Memory B cell (primary cell): ENCODE results near the gene SEMA4C.

ENCODE experiments used
- ATAC-seq: fragments of 150-1000 bp; cut with Tn5 transposase; 2 replicates; pipeline ENCODE4 v1.10.0; 2021; ENCODE audit warnings: low read depth, mild to moderate bottlenecking, moderate library complexity
- DNase-seq, 2 donors: peaks; one replicate each; pipeline ENCODE4 v3.0.0; 2022; ENCODE audit warnings: low spot score in 2 of 2
- H3K27ac Mint-ChIP-seq: one replicate; pipeline ENCODE4 v1.8.0; 2022; ENCODE audit warnings: mild to moderate bottlenecking, moderate library complexity, mixed read lengths
- H3K27me3 Mint-ChIP-seq: one replicate; pipeline ENCODE4 v1.8.0; 2022; ENCODE audit warnings: mixed read lengths
- H3K36me3 Mint-ChIP-seq: one replicate; pipeline ENCODE4 v1.8.0; 2022; ENCODE audit warnings: mild to moderate bottlenecking, mixed read lengths
- H3K4me1 Mint-ChIP-seq: one replicate; pipeline ENCODE4 v1.8.0; 2022; ENCODE audit warnings: mixed read lengths
- H3K4me3 Mint-ChIP-seq: one replicate; pipeline ENCODE4 v1.8.0; 2022; ENCODE audit warnings: mild to moderate bottlenecking, moderate library complexity, mixed read lengths
- H3K9me3 Mint-ChIP-seq: one replicate; pipeline ENCODE4 v1.8.0; 2022; ENCODE audit warnings: mixed read lengths

SEMA4C gene

GRCh38 chr2:96907115-96908041 lies 37.5 kb upstream of the SEMA4C start:
- no peak overlapping the region for H3K27ac Mint-ChIP-seq
- no peak for DNase-seq
- peaks cover 4% of the 10 kb centered on the region for H3K4me1 Mint-ChIP-seq
- H3K4me3 Mint-ChIP-seq: no peak overlapping the region
- no peak for ATAC-seq
- H3K27me3 Mint-ChIP-seq: peaks cover 2% of the 10 kb centered on the region
- H3K36me3 Mint-ChIP-seq: no peaks in the 10 kb centered on the region
- no peaks in the 10 kb centered on the region for H3K9me3 Mint-ChIP-seq

DNA sequence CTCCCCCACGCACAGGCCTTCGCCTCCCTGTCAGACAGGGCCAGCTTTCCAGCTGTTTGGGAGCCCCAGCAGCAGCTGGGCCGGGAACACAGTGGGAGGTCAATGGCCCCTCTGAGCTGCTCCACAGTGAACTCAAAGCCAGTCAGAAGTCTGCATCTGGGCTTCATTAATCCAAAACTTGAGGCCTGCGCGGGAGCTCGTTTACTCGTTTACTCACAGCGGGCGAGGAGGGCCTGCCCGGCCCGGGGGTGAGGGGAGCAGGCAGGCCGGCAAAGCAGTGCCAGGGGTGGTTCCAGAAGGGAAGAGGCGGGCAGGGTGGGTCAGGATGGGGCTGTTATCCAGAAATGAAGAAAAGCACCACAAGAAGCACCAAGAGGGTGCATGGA lies 36.8 kb upstream of the SEMA4C start:
- ATAC-seq (no peak), DNase-seq (no peak)
- Mint-ChIP-seq H3K27ac (no peak overlapping the region), H3K27me3 (peaks cover 2% of the 10 kb centered on the region), H3K9me3 (no peaks in the 10 kb centered on the region), H3K36me3 (no peaks in the 10 kb centered on the region), H3K4me3 (no peak overlapping the region), H3K4me1 (peaks cover 4% of the 10 kb centered on the region)

GRCh38 chr2:96903815-96904214 lies 33.9 kb upstream of the SEMA4C start:
- DNase-seq (no peak), ATAC-seq (peak; percentile 70)
- Mint-ChIP-seq H3K4me3 (no peak overlapping the region), H3K4me1 (peaks cover 4% of the 10 kb centered on the region), H3K27me3 (no peaks in the 10 kb centered on the region), H3K36me3 (no peaks in the 10 kb centered on the region), H3K27ac (no peak overlapping the region), H3K9me3 (no peaks in the 10 kb centered on the region)

- Mint-ChIP-seq H3K27me3 (no peaks in the 10 kb centered on the region), H3K9me3 (no peaks in the 10 kb centered on the region), H3K4me3 (no peak overlapping the region), H3K4me1 (peaks cover 4% of the 10 kb centered on the region), H3K36me3 (no peaks in the 10 kb centered on the region), H3K27ac (no peak overlapping the region)
- no peak for DNase-seq
- ATAC-seq: no peak
These were observed 33.4 kb upstream of the SEMA4C start for GRCh38 chr2:96903318-96903717.

DNA sequence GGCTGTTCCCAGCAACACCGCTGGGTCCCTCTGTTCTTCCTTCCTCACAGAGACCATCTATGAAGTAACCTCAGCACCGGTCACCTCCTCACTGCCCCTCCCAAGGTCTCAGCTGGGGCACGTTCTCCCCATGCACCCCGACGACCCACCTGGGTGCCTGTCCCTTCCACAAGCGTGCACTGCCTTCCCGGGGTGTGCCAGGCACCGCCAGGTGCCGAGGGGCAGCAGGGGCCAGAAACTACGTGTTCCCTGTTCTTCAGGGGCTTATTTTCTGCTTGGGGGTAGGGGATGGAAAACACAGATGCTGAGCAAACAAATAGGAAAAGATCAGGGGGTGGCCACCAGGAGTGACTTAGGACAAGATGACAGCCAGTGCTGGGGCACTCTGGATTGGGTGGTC lies 30.4 kb upstream of the SEMA4C start:
- Mint-ChIP-seq H3K27me3 (no peaks in the 10 kb centered on the region), H3K4me1 (peaks cover 4% of the 10 kb centered on the region), H3K36me3 (no peaks in the 10 kb centered on the region), H3K9me3 (no peaks in the 10 kb centered on the region), H3K4me3 (no peak overlapping the region), H3K27ac (no peak overlapping the region)
- ATAC-seq (no peak), DNase-seq (no peak)

GRCh38 chr2:96899413-96899741 lies 29.5 kb upstream of the SEMA4C start:
- no peaks in the 10 kb centered on the region for H3K36me3 Mint-ChIP-seq
- H3K4me3 Mint-ChIP-seq: no peak overlapping the region
- H3K27ac Mint-ChIP-seq: no peak overlapping the region
- no peaks in the 10 kb centered on the region for H3K9me3 Mint-ChIP-seq
- ATAC-seq (no peak), DNase-seq (no peak)
- H3K4me1 Mint-ChIP-seq: peaks cover 8% of the 10 kb centered on the region
- no peaks in the 10 kb centered on the region for H3K27me3 Mint-ChIP-seq

GRCh38 chr2:96898641-96899412 lies 28.9 kb upstream of the SEMA4C start:
- ATAC-seq (no peak), DNase-seq (no peak)
- Mint-ChIP-seq H3K27ac (no peak overlapping the region), H3K27me3 (no peaks in the 10 kb centered on the region), H3K4me1 (peaks cover 5% of the 10 kb centered on the region), H3K4me3 (no peak overlapping the region), H3K9me3 (no peaks in the 10 kb centered on the region), H3K36me3 (no peaks in the 10 kb centered on the region)

DNA sequence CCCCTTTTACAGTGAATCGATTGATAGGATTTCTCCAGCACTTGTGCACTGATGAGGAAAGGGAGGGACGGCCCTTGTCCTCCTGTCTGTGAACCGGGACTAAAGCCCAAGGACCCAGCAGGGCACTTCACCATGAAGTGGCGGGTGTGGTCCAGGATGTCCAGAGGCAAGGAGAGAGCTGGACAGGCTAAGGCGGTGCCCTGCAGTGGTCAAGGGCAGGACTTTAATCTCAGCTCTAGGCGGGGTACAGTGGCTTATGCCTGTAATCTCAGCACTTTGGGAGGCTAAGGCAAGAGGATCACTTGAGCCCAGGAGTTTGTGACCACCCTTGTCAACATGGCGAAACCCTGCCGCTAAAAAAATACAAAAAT lies 28.2 kb upstream of the SEMA4C start:
- H3K9me3 Mint-ChIP-seq: no peaks in the 10 kb centered on the region
- H3K27me3 Mint-ChIP-seq: no peaks in the 10 kb centered on the region
- H3K27ac Mint-ChIP-seq: no peak overlapping the region
- peaks cover 4% of the 10 kb centered on the region for H3K4me1 Mint-ChIP-seq
- DNase-seq: no peak
- no peak for ATAC-seq
- H3K4me3 Mint-ChIP-seq: no peak overlapping the region
- no peaks in the 10 kb centered on the region for H3K36me3 Mint-ChIP-seq

- H3K9me3 Mint-ChIP-seq: no peaks in the 10 kb centered on the region
- H3K4me3 Mint-ChIP-seq: no peak overlapping the region
- ATAC-seq (no peak), DNase-seq (no peak)
- H3K4me1 Mint-ChIP-seq: peaks cover 4% of the 10 kb centered on the region
- H3K27me3 Mint-ChIP-seq: no peaks in the 10 kb centered on the region
- no peaks in the 10 kb centered on the region for H3K36me3 Mint-ChIP-seq
- H3K27ac Mint-ChIP-seq: no peak overlapping the region
These were observed 27.7 kb upstream of the SEMA4C start for GRCh38 chr2:96897491-96898134.

DNA sequence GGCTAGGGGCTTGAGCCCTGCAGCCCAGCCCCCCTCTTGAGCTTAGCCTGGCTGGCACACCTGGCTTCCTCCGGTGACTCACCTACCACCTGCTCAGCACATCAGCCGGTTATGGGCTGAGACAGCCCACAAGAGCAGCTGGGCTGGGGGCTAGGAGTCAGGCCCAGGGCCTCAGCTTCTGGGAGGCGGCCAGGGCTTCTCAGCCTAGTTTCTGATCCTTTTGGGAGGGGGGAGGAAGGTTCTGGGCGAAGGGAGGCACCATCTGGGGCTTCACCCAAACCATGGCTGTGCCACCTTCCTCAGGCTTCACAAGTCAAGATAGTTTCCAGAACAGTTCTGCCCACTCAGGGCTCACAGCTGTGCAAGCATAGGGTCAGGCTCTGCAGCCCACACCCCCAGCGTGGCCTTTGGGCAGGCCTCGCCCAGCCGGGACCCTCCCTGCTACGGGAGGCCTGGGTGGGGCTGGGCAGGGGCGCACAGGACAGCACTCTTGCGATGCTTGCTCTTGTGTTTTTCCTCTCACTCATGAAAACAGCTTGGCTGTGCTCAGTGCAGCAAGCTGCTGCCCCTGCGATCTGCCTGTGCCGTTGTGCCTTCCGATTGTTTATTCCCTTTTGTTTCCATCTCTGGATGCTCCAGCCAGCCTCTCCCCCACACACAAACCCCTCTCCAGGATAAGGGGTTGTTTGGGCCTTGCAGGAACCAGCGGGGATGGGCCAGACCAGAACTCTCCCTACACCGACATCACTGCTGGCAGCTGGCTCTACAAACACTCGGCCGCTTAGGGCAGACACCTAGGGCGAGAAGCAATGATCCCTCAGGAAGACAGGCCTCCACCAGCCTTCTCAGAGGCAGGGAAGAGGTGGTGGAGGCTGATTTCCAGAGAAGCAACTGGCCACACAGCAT lies 26.1 kb upstream of the SEMA4C start:
- Mint-ChIP-seq H3K4me3 (no peak overlapping the region), H3K27ac (no peak overlapping the region)

DNA sequence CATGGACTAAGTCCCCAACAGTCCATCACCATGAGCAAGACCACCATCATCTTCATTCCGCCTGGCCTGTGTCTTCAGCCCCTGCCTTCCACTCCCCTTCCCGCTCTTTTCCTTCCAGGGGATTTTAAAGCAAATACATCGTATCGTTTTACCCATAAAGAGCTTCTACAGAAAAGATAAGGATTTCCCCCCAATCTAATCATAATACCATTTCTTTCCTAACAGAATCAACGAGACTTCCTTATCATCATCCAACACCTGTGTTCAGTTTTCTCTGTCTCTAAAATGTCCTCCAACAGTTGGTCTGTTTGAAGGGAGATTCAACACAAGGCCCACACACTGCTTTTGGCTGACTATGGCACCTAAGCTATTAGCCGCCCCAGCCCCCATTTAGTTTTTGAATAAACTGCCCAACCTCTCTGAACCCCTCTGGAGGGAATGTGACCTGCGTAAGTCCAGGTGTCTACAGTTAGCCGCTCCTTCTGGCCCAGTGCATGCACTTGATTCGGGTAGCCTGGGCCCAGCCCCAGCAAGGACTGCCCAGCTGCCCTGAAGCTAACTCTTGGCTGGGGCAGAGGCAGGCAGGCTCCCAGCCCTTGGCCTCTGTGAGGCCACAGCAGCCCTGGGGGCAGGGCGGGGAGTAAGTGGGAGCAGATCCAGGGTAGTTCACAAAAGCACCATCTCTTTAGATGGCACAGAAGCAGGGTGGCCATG lies 25.3 kb upstream of the SEMA4C start:
- DNase-seq (no peak), ATAC-seq (no peak)
- peaks cover 8% of the 10 kb centered on the region for H3K4me1 Mint-ChIP-seq
- H3K27ac Mint-ChIP-seq: no peak overlapping the region
- H3K27me3 Mint-ChIP-seq: no peaks in the 10 kb centered on the region
- H3K36me3 Mint-ChIP-seq: no peaks in the 10 kb centered on the region
- no peaks in the 10 kb centered on the region for H3K9me3 Mint-ChIP-seq
- no peak overlapping the region for H3K4me3 Mint-ChIP-seq

More for the DNA sequence above, 26.1 kb upstream of the SEMA4C start:
- peaks cover 8% of the 10 kb centered on the region for H3K4me1 Mint-ChIP-seq
- DNase-seq (no peak), ATAC-seq (no peak)
- H3K36me3 Mint-ChIP-seq: no peaks in the 10 kb centered on the region
- no peaks in the 10 kb centered on the region for H3K27me3 Mint-ChIP-seq
- H3K9me3 Mint-ChIP-seq: no peaks in the 10 kb centered on the region

GRCh38 chr2:96894151-96894531 lies 24.3 kb upstream of the SEMA4C start:
- DNase-seq (no peak), ATAC-seq (no peak)
- peaks cover 8% of the 10 kb centered on the region for H3K4me1 Mint-ChIP-seq
- no peak overlapping the region for H3K27ac Mint-ChIP-seq
- no peaks in the 10 kb centered on the region for H3K36me3 Mint-ChIP-seq
- no peak overlapping the region for H3K4me3 Mint-ChIP-seq
- H3K9me3 Mint-ChIP-seq: no peaks in the 10 kb centered on the region
- H3K27me3 Mint-ChIP-seq: no peaks in the 10 kb centered on the region
